H9 (cell line): Measurements from ENCODE around the gene KCTD16. TPM values are rescaled to one million over a fixed set of nuclear protein-coding genes. Genes with fewer than 3 reads are reported as not detected.

ENCODE experiments used
- DNase-seq: peaks from one replicate; pipeline ENCODE4 v3.0.0-alpha.2; 2017
- H2AFZ ChIP-seq: one replicate; pipeline ENCODE4 v1.6.1; 2013; ENCODE audit warnings: mild to moderate bottlenecking, low read length, control low read depth, moderate library complexity
- H2AK5ac ChIP-seq: 2 replicates; pipeline ENCODE4 v1.6.1; 2013; ENCODE audit warnings: low read length, control low read depth, mixed read lengths; ENCODE audit not compliant: insufficient read length
- H2BK120ac ChIP-seq: one replicate; pipeline ENCODE4 v1.6.1; 2013; ENCODE audit warnings: low read depth, mild to moderate bottlenecking, low read length, control low read depth, inconsistent platforms; ENCODE audit not compliant: poor library complexity, severe bottlenecking
- H2BK12ac ChIP-seq: 2 replicates; pipeline ENCODE4 v1.6.1; 2013; ENCODE audit warnings: low read length, control low read depth, mixed read lengths, low read depth; ENCODE audit not compliant: insufficient read length
- H2BK15ac ChIP-seq: 2 replicates; pipeline ENCODE4 v1.6.1; 2013; ENCODE audit warnings: low read depth, low read length, control low read depth
- H2BK20ac ChIP-seq: one replicate; pipeline ENCODE4 v1.6.1; 2013; ENCODE audit warnings: low read depth, mild to moderate bottlenecking, low read length, control low read depth, inconsistent platforms; ENCODE audit not compliant: poor library complexity, severe bottlenecking
- H2BK5ac ChIP-seq: 2 replicates; pipeline ENCODE4 v1.6.1; 2013; ENCODE audit warnings: low read length, control low read depth, mixed read lengths; ENCODE audit not compliant: insufficient read length
- H3K14ac ChIP-seq: 2 replicates; pipeline ENCODE4 v1.6.1; 2013; ENCODE audit warnings: low read length, control low read depth; ENCODE audit not compliant: insufficient read depth
- H3K18ac ChIP-seq: 2 replicates; pipeline ENCODE4 v1.6.1; 2013; ENCODE audit warnings: low read depth, mild to moderate bottlenecking, mixed read lengths, low read length, control low read depth; ENCODE audit not compliant: insufficient read length
- H3K23ac ChIP-seq: 2 replicates; pipeline ENCODE4 v1.6.1; 2013; ENCODE audit warnings: low read length, control low read depth, mixed read lengths, low read depth; ENCODE audit not compliant: insufficient read length
- H3K23me2 ChIP-seq: 2 replicates; pipeline ENCODE4 v1.6.1; 2013; ENCODE audit warnings: low read depth, mild to moderate bottlenecking, mixed read lengths, low read length, control low read depth; ENCODE audit not compliant: insufficient read length, poor library complexity, severe bottlenecking
- H3K27ac ChIP-seq: 2 replicates; pipeline ENCODE4 v1.5.1; 2013; ENCODE audit warnings: low read length, control low read depth, mixed read lengths, low read depth; ENCODE audit not compliant: insufficient read length
- H3K27me3 ChIP-seq: 2 replicates; pipeline ENCODE4 v1.6.1; 2013; ENCODE audit warnings: low read length, control low read depth, inconsistent platforms; ENCODE audit not compliant: insufficient read depth
- H3K4ac ChIP-seq: 2 replicates; pipeline ENCODE4 v1.6.1; 2013; ENCODE audit warnings: low read depth, mild to moderate bottlenecking, control low read depth, inconsistent platforms, low read length, moderate library complexity
- H3K4me1 ChIP-seq: 2 replicates; pipeline ENCODE4 v1.6.1; 2013; ENCODE audit warnings: low read length, control low read depth, inconsistent platforms; ENCODE audit not compliant: insufficient read depth
- H3K4me2 ChIP-seq: 2 replicates; pipeline ENCODE4 v1.6.1; 2013; ENCODE audit warnings: low read length, control low read depth, mixed read lengths; ENCODE audit not compliant: insufficient read length, insufficient read depth
- H3K56ac ChIP-seq: 2 replicates; pipeline ENCODE4 v1.6.1; 2013; ENCODE audit warnings: low read depth, mild to moderate bottlenecking, mixed read lengths, low read length, control low read depth; ENCODE audit not compliant: insufficient read length
- H3K79me1 ChIP-seq: 2 replicates; pipeline ENCODE4 v1.6.1; 2013; ENCODE audit warnings: low read depth, mild to moderate bottlenecking, moderate library complexity, low read length, control low read depth, inconsistent platforms; ENCODE audit not compliant: insufficient read depth, poor library complexity, severe bottlenecking
- H3K79me2 ChIP-seq: 2 replicates; pipeline ENCODE4 v1.6.1; 2013; ENCODE audit warnings: low read length, control low read depth, inconsistent platforms; ENCODE audit not compliant: insufficient read depth
- H3K9ac ChIP-seq: 2 replicates; pipeline ENCODE4 v1.6.1; 2013; ENCODE audit warnings: low read length, control low read depth, mixed read lengths; ENCODE audit not compliant: insufficient read length; ENCODE audit errors: extremely low read depth
- H3K9me3 ChIP-seq: one replicate; pipeline ENCODE4 v1.6.1; 2013; ENCODE audit warnings: low read depth, low read length, inconsistent platforms; ENCODE audit not compliant: control insufficient read depth
- H3T11ph ChIP-seq: one replicate; pipeline ENCODE4 v1.6.1; 2013; ENCODE audit warnings: mild to moderate bottlenecking, low read length, control low read depth, inconsistent platforms
- H4K20me1 ChIP-seq: one replicate; pipeline ENCODE4 v1.6.1; 2013; ENCODE audit not compliant: control insufficient read depth, insufficient read length, insufficient read depth
- H4K5ac ChIP-seq: 2 replicates; pipeline ENCODE4 v1.6.1; 2013; ENCODE audit warnings: low read depth, mild to moderate bottlenecking, mixed read lengths, low read length, control low read depth; ENCODE audit not compliant: insufficient read length
- H4K8ac ChIP-seq: replicated peaks from 2 replicates; pipeline ENCODE4 v1.6.1; 2013; ENCODE audit warnings: low read length, control low read depth, mixed read lengths, low read depth; ENCODE audit not compliant: insufficient read length
- H4K91ac ChIP-seq: 2 replicates; pipeline ENCODE4 v1.6.1; 2013; ENCODE audit warnings: low read depth, mild to moderate bottlenecking, moderate library complexity, mixed read lengths, low read length, control low read depth; ENCODE audit not compliant: insufficient read length
- H3K27ac Mint-ChIP-seq, 3 experiments: 2 replicates in 2 of 3; 3 replicates in 1 of 3; pipeline ENCODE4 v1.8.0; 2020 to 2021; ENCODE audit warnings: mixed read lengths in 3 of 3, mild to moderate bottlenecking in 1 of 3, moderate library complexity in 1 of 3
- H3K27me3 Mint-ChIP-seq: 2 replicates; pipeline ENCODE4 v1.8.0; 2021; ENCODE audit warnings: low read depth, mild to moderate bottlenecking, moderate library complexity, mixed read lengths
- H3K36me3 Mint-ChIP-seq, 3 experiments: 2 replicates in 2 of 3; 3 replicates in 1 of 3; pipeline ENCODE4 v1.8.0; 2020 to 2021; ENCODE audit warnings: low read depth in 3 of 3, mixed read lengths in 3 of 3; ENCODE audit not compliant: insufficient read depth in 1 of 3
- H3K4me1 Mint-ChIP-seq, 2 experiments: 2 replicates each; pipeline ENCODE4 v1.8.0; 2020; ENCODE audit warnings: mixed read lengths in 2 of 2
- H3K4me3 Mint-ChIP-seq, 2 experiments: 2 replicates in 1 of 2; 3 replicates in 1 of 2; pipeline ENCODE4 v1.8.0; 2020 to 2021; ENCODE audit warnings: mild to moderate bottlenecking in 2 of 2, mixed read lengths in 2 of 2, moderate library complexity in 1 of 2
- H3K9me3 Mint-ChIP-seq, 2 experiments: 2 replicates in 1 of 2; 3 replicates in 1 of 2; pipeline ENCODE4 v1.8.0; 2020; ENCODE audit warnings: mild to moderate bottlenecking in 2 of 2, mixed read lengths in 2 of 2, moderate library complexity in 1 of 2
- WGBS: extraction: QIAGEN DNeasy Blood & Tissue Kit; methylation state at CpG from one replicate; pipeline ENCODE4 v1.1.7; 2013; ENCODE audit warnings: missing lambda C conversion rate, low lambda C conversion rate, mixed read lengths; ENCODE audit not compliant: insufficient read length; ENCODE audit errors: extremely low coverage; 5-methylcytosine and 5-hydroxymethylcytosine counted together
- total RNA-seq: library from RNA; stranded (reverse); gene quantifications from 2 replicates; pipeline ENCODE4 v1.2.1, GENCODE V29; 2021
- TF ChIP-seq, protein P1 (sequence below): fragments of 200-600 bp; sonication (generic); conservative IDR thresholded peaks from 3 replicates; pipeline ENCODE4 v1.8.0; 2021; ENCODE audit warnings: antibody characterized with exemption, mild to moderate bottlenecking

Gene KCTD16
- total RNA-seq, 1 experiment from 2014 or later, result 0.09 TPM

DNA sequence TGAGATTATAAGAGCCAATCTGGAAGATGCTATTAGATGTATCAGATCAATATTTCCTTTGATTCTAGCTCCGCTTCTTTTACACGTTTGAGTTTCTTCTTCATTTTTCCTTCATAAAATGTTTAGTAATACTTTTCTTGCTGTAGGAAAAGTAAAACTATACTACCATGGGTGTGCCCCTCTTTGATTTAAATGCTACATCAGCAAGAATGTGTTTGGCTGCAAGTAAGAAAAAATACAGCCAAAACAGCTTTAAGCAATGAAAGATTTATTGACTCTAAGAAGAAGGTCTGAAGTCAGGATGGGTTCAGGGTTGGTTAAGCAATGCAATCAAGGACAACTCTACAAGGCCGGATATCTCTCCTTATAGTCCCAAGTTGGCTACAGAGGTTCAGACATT lies 126.4 kb downstream of the KCTD16 start:
- no peaks in the 10 kb centered on the region for H3K27me3 ChIP-seq
- H2BK15ac ChIP-seq, result no peak overlapping the region
- H2BK20ac ChIP-seq, result no peak overlapping the region
- Mint-ChIP-seq H3K4me1 (peaks cover 37 to 41% of the 10 kb centered on the region in 2 experiments), H3K9me3 (peaks cover 18% of the 10 kb centered on the region in 2 experiments; a peak in 4 of 5 replicates), H3K27me3 (no peaks in the 10 kb centered on the region; the same call in 1 of the 2 replicates), H3K4me3 (no peak overlapping the region), H3K27ac (no peak overlapping the region), H3K36me3 (peaks cover 9 to 21% (median 15%) of the 10 kb centered on the region in 3 experiments; a peak in 6 of 7 replicates)
- H3K79me2 ChIP-seq, result no peaks in the 10 kb centered on the region
- H3K4me1 ChIP-seq, result peaks cover 9% of the 10 kb centered on the region
- H2BK120ac ChIP-seq, result no peak overlapping the region
- H3K9me3 ChIP-seq, result no peaks in the 10 kb centered on the region
- H3K4ac ChIP-seq, result no peak overlapping the region
- H3K56ac ChIP-seq, result no peak overlapping the region
- no peak overlapping the region for H2BK5ac ChIP-seq
- H2BK12ac ChIP-seq, result no peak overlapping the region
- H3K23ac ChIP-seq, result no peak overlapping the region
- H3K23me2 ChIP-seq, result no peaks in the 10 kb centered on the region
- no peak overlapping the region for H3T11ph ChIP-seq
- H3K18ac ChIP-seq, result no peak overlapping the region
- H2AFZ ChIP-seq, result no peak overlapping the region
- H3K79me1 ChIP-seq, result no peaks in the 10 kb centered on the region
- no peak overlapping the region for H4K91ac ChIP-seq
- no peak overlapping the region for H3K9ac ChIP-seq
- TF ChIP-seq, protein P1, sequence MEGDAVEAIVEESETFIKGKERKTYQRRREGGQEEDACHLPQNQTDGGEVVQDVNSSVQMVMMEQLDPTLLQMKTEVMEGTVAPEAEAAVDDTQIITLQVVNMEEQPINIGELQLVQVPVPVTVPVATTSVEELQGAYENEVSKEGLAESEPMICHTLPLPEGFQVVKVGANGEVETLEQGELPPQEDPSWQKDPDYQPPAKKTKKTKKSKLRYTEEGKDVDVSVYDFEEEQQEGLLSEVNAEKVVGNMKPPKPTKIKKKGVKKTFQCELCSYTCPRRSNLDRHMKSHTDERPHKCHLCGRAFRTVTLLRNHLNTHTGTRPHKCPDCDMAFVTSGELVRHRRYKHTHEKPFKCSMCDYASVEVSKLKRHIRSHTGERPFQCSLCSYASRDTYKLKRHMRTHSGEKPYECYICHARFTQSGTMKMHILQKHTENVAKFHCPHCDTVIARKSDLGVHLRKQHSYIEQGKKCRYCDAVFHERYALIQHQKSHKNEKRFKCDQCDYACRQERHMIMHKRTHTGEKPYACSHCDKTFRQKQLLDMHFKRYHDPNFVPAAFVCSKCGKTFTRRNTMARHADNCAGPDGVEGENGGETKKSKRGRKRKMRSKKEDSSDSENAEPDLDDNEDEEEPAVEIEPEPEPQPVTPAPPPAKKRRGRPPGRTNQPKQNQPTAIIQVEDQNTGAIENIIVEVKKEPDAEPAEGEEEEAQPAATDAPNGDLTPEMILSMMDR, result no peak
- H3K4me2 ChIP-seq, result no peak overlapping the region
- H3K14ac ChIP-seq, result no peak overlapping the region
- no peaks in the 10 kb centered on the region for H4K20me1 ChIP-seq
- no peak for DNase-seq
- no peak overlapping the region for H4K5ac ChIP-seq
- no peak overlapping the region for H4K8ac ChIP-seq
- no CpG with 5 or more reads among the region's 3 CpGs for WGBS
- no peak overlapping the region for H3K27ac ChIP-seq
- H2AK5ac ChIP-seq, result no peak overlapping the region
